ENCODE data around the gene CCDC57. TPM values are rescaled to one million over a fixed set of nuclear protein-coding genes. Genes with fewer than 3 reads are reported as not detected.

CCDC57 gene
- total and polyA plus RNA-seq, 9 of the 15 experiments (the other 6 are each of a cell fraction or from before 2014, with no cell fraction given), result 0.83 to 36.2 (median 13.6) TPM

GRCh38 chr17:82097184-82097918, 115.3 kb downstream of the CCDC57 start (continued):
- TF ChIP-seq L3MBTL2 (IDR thresholded peaks at IDR 0.05) (peak; percentile 77), ZNF124 (CRISPR knock-in tag; IDR thresholded peaks at IDR 0.05) (0 out of 2 replicates have a peak, but pooled peaks have one; percentile 49), PTBP1 (IDR thresholded peaks at IDR 0.05; ENCODE audit: low read depth, low read length) (peak; percentile 24; the same call in 1 of the 2 replicates), CTBP1 (IDR thresholded peaks at IDR 0.05; ENCODE audit: borderline replicate concordance) (peak; percentile 59; the same call in 1 of the 2 replicates), BRF2 (IDR thresholded peaks at IDR 0.05; ENCODE audit: borderline replicate concordance, insufficient read depth, insufficient read length) (no peak), ZBTB5 (IDR thresholded peaks at IDR 0.05) (no peak), FOXJ3 (CRISPR knock-in tag; IDR thresholded peaks at IDR 0.05) (no peak), KDM4B (IDR thresholded peaks at IDR 0.05; ENCODE audit: borderline replicate concordance in 2 of 2, low read depth in 1 of 2) (0 out of 4 replicates have a peak, but pooled peaks of 1 of the 2 experiments have one; percentile 28), RERE (CRISPR knock-in tag; IDR thresholded peaks at IDR 0.05; ENCODE audit: borderline replicate concordance) (peak; percentile 50), MTF1 (CRISPR knock-in tag; IDR thresholded peaks at IDR 0.05; ENCODE audit: borderline replicate concordance) (no peak), ZBTB26 (CRISPR knock-in tag; IDR thresholded peaks at IDR 0.05) (no peak), CCNT2 (IDR thresholded peaks at IDR 0.05; ENCODE audit: borderline replicate concordance, extremely low read depth, insufficient read length, low read depth, low read length) (no peak), HMG20A (CRISPR knock-in tag; conservative IDR thresholded peaks at IDR 0.05) (no peak), SPI1 (IDR thresholded peaks at IDR 0.05; ENCODE audit: borderline replicate concordance, low read depth, low read length) (no peak), GABPB1 (CRISPR knock-in tag; IDR thresholded peaks at IDR 0.05) (peak; percentile 38; the same call in 1 of the 2 replicates), TGIF2 (CRISPR knock-in tag; IDR thresholded peaks at IDR 0.05) (peak; percentile 12; the same call in 1 of the 2 replicates), SRSF3 (IDR thresholded peaks at IDR 0.05; ENCODE audit: insufficient read depth, low read length) (0 out of 2 replicates have a peak, but pooled peaks have one; percentile 22)
